ENCODE data around the gene MGAT4B.

MGAT4B gene

DNA sequence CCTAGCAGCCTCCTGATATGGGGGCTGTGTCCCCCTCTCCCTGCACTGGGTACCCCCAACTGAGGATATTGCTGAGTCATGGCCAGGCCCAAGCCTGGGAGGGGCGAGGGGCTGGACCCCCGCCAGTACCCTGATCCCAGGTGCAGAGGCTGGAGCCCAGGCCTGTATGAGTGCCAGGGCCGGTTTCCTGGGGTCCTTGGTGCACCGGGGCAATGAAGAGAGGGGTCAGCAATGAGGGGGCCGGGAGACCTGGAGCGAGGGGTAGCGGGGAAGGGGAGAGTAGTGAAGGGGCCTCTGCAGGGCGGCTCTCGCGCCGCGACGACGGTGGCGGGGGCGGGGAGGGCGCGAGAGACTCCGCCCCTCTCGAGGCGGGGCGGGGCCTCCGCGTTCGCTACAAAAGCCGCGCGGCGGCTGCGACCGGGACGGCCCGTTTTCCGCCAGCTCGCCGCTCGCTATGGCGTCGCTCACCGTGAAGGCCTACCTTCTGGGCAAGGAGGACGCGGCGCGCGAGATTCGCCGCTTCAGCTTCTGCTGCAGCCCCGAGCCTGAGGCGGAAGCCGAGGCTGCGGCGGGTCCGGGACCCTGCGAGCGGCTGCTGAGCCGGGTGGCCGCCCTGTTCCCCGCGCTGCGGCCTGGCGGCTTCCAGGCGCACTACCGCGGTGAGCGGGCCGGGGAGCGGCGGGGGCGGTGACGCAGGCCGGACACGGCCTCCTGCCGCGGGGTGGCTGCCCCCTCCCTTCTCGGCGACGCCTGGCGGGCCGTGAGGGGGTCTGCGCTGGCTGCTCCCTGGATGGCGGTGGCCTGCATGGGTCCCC lies 14.0 kb upstream of the MGAT4B start, which contains the start of gene SQSTM1:
SQSTM1 (plus strand) TSS at position 423 of the 815 bp plus-strand sequence; CDS start at position 455, 32 bp downstream.
- H3K4me3 ChIP-seq (ENCODE audit: low read length): peak within 1 kb of the TSS; percentile 74
- TF ChIP-seq, protein P1, sequence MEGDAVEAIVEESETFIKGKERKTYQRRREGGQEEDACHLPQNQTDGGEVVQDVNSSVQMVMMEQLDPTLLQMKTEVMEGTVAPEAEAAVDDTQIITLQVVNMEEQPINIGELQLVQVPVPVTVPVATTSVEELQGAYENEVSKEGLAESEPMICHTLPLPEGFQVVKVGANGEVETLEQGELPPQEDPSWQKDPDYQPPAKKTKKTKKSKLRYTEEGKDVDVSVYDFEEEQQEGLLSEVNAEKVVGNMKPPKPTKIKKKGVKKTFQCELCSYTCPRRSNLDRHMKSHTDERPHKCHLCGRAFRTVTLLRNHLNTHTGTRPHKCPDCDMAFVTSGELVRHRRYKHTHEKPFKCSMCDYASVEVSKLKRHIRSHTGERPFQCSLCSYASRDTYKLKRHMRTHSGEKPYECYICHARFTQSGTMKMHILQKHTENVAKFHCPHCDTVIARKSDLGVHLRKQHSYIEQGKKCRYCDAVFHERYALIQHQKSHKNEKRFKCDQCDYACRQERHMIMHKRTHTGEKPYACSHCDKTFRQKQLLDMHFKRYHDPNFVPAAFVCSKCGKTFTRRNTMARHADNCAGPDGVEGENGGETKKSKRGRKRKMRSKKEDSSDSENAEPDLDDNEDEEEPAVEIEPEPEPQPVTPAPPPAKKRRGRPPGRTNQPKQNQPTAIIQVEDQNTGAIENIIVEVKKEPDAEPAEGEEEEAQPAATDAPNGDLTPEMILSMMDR (conservative IDR thresholded peaks at IDR 0.05; ENCODE audit: low read depth, low read length): no peak
- DNase-seq (ENCODE audit: low read depth): no peak

DNA sequence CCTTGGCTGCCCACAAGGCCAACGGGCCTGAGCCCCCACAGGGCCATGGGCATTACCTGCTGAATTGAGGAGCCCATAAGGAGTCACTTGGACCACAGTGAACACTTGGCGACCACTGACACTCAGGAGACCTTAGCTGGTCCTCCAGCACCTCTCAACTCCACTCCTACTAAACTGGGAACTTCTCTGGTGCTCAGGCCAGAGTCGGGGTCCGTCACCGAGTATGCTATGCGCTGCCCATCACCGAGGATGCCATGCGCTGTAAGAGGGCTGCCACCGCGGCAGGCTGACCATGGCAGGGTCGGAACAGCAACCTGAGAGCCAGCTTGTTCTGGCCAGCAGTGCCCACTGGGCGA lies 13.4 kb upstream of the MGAT4B start:
- H3K4me3 ChIP-seq (ENCODE audit: low read length): peak overlapping the region; percentile 37
- DNase-seq (ENCODE audit: low read depth): no peak
- TF ChIP-seq, protein P1 (conservative IDR thresholded peaks at IDR 0.05; ENCODE audit: low read depth, low read length): no peak

DNA sequence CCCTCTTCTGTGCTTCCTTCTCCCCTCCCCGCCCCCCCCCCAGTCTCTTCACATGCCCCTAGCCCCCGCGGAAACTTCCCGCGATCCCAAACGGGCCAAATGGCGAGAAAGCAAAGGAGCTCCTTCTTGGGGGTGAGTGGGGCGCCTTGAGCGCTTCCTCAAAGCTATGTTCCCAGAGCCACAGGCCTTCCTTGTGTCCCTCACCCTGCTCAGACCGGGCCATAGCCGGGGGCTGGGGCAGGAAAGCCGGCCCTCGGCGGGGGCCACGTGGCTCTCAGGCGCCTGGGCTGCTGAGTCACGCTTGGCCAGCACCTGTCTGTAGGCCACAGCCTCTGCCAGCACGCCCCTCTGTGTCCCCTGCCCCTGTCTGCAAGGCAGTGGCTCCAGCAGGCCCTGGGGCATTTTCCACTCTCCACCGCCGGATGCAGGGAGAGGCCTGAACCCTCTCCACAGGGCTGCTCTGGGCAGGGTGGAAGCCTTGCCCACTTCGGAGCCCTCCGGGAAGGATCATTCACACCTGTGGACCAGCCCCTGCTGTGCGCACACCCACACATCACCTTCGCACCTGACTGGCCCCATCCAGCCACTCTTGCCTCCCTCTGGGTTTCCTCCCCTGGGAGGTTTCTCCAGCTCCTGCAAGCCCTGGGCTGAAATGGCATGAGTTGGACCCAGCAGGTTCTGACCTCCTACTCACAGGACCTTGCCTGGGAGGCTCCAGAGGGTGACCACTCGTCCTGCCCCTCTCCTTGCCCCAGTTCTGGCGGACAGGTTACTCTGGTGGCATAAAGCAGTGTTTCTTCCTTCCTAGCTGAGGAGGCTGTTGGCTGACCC lies 12.8 kb upstream of the MGAT4B start:
- peak; percentile 65 for DNase-seq (ENCODE audit: low read depth)
- no peak overlapping the region for H3K4me3 ChIP-seq (ENCODE audit: low read length)
- TF ChIP-seq, protein P1 (conservative IDR thresholded peaks at IDR 0.05; ENCODE audit: low read depth, low read length): no peak

DNA sequence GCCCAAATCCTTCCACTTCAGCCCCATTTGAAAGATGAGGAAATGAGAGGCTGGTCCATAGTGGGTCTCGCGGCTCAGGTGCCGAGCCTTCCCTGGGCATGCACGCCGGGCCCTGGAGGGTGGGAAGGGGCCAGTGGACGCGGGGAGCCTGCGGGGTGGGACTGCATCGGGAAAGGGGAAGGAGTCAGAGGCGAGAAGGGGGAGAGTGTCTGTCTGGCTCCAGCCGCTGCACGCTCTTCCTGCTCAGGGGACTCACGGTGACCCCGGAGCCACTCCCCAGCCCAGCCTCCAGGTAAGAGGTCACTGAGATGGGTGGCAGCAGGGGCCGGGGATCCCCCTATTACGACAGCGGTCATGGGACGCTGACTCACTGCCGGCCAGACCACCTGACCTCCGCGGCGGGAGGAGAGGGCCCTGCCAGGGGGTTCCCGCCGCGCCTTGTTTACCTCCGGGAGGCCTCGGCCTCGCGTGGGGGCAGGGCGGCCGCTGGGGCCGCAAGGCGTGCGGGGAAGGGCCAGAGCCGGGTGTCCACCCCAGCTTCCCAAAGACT lies 12.2 kb upstream of the MGAT4B start:
- peak overlapping the region; percentile 27 for H3K4me3 ChIP-seq (ENCODE audit: low read length)
- peak; percentile 94 for DNase-seq (ENCODE audit: low read depth)
- TF ChIP-seq, protein P1 (conservative IDR thresholded peaks at IDR 0.05; ENCODE audit: low read depth, low read length): no peak

DNA sequence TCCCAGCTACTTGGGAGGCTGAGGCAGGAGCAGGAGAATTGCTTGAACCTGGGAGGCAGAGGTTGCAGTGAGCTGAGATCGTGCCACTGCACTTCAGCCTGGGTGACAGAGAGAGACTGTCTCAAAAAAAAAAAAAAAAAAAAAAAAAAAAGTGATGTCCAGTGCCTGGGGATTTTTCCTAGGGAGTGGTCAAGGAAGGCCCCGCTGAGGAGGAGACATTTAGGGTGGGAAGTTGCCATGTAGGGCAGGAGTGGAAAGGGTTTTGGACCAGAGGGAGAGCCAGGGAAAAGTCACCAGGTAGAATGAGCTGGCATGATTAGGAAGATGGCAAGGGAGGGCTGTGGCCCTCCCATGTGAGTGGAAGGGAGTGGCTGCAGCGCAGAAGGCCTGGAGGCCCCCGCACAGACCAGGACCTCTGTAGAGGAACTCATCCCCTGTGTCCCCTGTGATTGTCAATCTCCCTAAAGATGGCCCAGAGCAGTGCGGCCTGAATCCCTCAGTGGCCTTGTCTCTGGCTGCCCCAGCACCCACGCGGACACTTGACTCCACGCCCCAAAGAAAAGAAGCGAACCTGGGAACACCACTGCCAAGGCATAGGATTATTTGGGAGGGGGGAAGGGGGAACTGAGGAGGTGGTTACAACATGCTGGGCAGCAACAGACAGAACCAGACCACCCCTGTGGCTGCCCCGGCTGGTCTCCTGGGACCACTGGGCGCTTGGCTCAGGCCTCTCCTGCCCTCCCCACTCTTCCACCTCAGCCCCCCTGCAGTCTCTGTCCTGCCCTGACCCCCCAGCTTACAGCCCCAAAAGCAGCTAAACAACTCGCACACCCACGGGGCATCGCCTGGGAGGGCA lies 11.5 kb upstream of the MGAT4B start:
- DNase-seq (ENCODE audit: low read depth): no peak

DNA sequence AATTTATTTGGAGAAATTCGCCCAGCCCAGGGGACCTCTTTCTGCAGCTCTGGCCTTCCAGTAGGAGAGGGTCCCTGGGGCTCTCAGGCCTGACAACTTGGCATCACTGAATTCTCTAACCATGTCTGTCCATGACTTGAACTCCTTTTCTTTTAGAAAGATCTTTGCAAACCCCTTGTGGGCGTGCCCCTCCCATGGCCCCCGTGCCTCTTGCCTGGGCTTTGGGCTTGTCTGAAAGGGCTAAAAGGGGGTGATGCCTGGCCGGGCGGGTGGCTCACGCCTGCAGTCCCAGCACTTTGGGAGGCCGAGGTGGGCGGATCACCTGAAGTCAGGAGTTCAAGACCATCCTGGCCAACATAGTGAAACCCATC lies 10.8 kb upstream of the MGAT4B start:
- TF ChIP-seq, protein P1 (conservative IDR thresholded peaks at IDR 0.05; ENCODE audit: low read depth, low read length): no peak
- peak overlapping the region; percentile 41 for H3K4me3 ChIP-seq (ENCODE audit: low read length)
- no peak for DNase-seq (ENCODE audit: low read depth)

More for the DNA sequence above, 11.5 kb upstream of the MGAT4B start:
- H3K4me3 ChIP-seq (ENCODE audit: low read length): peak overlapping the region; percentile 27
- TF ChIP-seq, protein P1 (conservative IDR thresholded peaks at IDR 0.05; ENCODE audit: low read depth, low read length): no peak

Measured in retinal pigment epithelial cell (primary cell).